GM12864 (cell line): ENCODE data around the gene AP2B1.

ENCODE experiments used
- DNase-seq: peaks from one replicate; pipeline ENCODE4 v3.0.0-alpha.2; 2011; ENCODE audit warnings: low read depth
- H3K4me3 ChIP-seq: 2 replicates; pipeline ENCODE4 v1.5.1; 2011; ENCODE audit warnings: mild to moderate bottlenecking, low read depth, low read length, control low read depth
- TF ChIP-seq, protein P1 (sequence below): IDR thresholded peaks from 2 replicates; pipeline ENCODE4 v1.5.1; 2011; ENCODE audit warnings: low read depth, mild to moderate bottlenecking, moderate library complexity, low read length, control low read depth, inconsistent platforms; ENCODE audit errors: missing control alignments

AP2B1 gene

DNA sequence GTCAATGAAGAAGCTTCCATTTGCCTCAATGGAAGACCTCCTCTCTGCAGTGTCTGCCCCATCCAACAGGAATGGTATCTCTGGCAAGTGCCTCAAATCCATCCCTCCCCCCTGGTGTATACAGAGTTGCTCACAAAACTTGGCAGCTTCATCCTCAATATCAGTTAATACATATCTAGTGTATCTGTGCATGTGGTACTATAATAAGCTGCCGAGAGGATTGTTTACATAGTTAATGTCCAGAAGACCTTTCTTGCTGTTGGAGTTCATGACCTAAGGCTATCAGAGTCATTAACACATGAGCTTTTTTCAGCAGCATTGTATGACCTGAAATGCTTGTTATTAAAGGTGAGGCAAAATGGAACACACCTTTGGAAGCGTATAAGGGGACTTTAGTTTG lies 130.4 kb downstream of the AP2B1 start:
- no peak for DNase-seq
- TF ChIP-seq, protein P1, sequence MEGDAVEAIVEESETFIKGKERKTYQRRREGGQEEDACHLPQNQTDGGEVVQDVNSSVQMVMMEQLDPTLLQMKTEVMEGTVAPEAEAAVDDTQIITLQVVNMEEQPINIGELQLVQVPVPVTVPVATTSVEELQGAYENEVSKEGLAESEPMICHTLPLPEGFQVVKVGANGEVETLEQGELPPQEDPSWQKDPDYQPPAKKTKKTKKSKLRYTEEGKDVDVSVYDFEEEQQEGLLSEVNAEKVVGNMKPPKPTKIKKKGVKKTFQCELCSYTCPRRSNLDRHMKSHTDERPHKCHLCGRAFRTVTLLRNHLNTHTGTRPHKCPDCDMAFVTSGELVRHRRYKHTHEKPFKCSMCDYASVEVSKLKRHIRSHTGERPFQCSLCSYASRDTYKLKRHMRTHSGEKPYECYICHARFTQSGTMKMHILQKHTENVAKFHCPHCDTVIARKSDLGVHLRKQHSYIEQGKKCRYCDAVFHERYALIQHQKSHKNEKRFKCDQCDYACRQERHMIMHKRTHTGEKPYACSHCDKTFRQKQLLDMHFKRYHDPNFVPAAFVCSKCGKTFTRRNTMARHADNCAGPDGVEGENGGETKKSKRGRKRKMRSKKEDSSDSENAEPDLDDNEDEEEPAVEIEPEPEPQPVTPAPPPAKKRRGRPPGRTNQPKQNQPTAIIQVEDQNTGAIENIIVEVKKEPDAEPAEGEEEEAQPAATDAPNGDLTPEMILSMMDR = no peak
- H3K4me3 ChIP-seq = no peak overlapping the region

DNA sequence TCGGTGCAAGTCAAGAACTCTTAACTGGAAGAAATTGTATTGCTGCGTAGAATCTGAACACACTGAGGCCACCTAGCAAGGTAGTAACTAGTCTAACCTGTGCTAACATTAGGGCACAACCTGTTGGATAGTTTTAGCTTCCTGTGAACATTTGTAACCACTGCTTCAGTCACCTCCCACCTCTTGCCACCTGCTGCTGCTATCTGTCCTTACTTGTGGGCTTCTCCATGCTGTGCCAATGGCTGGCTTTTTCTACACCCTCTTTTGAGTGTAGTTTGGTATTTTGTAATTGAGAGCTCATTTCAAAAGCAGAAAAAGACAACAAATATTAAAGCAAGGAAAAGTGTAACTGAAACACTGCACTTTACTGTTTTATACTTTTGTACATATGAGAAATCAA lies 136.6 kb downstream of the AP2B1 start:
- DNase-seq = no peak
- H3K4me3 ChIP-seq = no peak overlapping the region
- TF ChIP-seq, protein P1 = no peak

DNA sequence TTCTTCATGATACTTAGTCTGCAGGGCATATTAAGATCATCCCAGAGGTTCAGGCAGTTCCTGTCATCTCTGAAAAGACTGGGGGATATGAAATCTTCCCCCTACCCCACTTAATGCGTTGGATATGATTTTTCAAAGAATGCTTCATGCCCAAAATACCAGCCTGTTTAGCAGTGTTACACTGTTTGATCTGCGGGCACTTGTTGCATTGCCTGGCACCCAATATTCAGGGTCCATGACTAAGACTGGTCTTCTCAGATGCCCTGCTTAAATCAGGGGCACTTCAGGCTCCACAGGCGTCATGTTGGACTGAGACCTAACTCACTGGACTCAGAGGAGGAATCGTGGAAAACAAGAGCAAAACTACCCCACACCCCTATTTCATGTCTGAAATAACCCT lies 137.9 kb downstream of the AP2B1 start:
- TF ChIP-seq, protein P1 = no peak
- H3K4me3 ChIP-seq = no peak overlapping the region
- DNase-seq = no peak

DNA sequence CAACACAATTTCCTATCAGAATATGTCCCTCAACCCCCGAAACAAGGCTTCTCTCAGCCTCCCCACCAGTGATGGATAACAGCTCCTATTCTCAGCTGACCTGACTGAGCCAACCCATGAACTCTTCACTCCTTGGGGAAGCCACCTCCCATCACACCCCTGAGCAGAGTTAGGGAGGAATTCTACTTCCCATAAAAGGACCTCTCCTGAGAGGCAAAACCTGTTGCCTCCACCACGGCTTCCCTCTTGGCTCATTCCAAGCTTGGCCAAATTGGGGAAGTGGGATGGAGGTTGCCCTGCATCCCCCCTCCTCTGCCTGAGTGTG lies 138.6 kb downstream of the AP2B1 start:
- TF ChIP-seq, protein P1 = no peak
- H3K4me3 ChIP-seq = no peak overlapping the region
- DNase-seq = no peak

DNA sequence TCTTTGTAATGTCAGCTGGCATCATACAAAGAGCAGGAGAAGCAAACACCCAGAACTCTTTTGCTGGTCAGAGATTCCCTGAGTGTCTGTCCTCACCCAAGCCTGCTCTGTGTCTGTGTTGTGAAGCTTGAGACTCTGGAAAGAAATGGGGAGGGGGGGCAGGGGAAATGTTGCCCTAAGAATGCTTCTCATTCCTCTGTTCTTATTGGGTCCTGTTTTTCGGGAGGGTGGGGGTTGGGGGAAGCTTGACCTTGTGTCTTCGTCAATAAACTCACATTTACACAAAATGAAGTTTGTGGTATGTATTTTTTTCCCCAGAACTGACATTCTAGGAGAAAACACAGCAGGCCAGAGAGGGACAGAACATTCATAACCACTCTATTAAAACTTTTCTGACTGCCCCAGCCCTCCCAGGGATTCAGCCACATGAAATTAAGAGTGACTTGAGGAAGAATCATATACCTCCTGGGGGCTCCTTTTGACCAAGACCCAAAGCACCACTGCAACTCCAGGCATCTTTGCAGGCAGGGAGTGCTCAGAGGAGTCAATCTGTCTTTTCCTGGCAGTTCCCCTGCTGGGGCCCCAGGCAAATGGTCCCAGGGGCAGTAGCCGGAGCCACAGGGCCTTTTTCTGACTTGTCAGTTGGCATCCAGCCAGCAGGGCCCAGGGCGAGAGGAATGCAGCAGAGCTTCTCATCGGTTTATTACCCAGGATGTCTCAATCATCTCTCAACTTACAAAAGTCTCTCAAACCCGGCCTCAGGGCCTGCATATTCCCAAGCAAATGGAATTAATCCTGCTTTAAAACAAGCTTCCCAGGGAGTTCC lies 139.2 kb downstream of the AP2B1 start:
- H3K4me3 ChIP-seq = no peak overlapping the region
- DNase-seq = no peak
- TF ChIP-seq, protein P1 = no peak

DNA sequence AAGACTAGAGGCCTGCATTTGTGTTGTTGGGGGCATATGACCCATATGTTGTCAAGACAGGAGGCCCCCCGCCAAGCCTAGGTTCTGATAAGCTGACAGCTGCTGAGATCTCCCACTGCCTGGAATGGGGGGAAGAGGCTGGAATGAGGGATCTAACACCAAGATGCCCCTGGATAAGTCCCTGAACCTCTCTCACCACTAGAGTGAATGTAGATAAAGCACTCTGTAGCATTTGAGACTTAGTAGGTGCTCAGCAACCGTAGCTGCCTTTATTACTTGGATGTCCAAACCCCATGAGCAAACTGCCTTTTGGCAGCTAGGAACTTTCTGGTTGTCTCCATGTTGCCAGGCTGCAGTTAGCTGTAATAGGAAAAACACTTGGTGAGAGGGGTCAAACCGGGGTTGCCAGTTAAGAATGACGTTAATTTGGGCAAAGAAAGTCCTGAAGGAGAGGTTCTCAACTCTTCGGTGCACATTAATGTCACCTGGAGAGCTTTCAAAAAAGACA lies 139.9 kb downstream of the AP2B1 start:
- no peak for DNase-seq
- H3K4me3 ChIP-seq = no peak overlapping the region
- TF ChIP-seq, protein P1 = no peak

DNA sequence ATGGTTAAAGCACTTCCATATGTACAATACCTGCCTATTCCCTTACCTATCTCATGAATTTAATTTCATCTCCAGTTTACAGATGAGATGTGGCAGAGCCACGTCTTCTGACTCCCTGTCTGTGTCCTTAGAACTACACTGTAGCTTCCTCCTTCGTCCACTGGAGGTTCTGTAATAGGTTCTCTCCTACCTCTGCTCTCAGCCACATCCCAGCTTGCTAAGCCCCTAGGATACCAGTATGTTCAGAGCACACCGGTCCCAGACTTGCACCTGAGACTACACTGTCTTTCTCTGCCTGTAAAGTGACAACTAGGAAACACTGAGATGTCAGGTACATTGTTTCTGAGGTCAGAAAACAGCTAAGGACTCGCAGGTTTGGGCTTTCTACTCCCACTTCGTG lies 140.5 kb downstream of the AP2B1 start:
- TF ChIP-seq, protein P1 = no peak
- no peak overlapping the region for H3K4me3 ChIP-seq
- no peak for DNase-seq
